Nephron (organoid): ENCODE results near the gene PACSIN2.

Source experiments
- H3K27ac Mint-ChIP-seq, 3 experiments: 2 replicates each; pipeline ENCODE4 v1.8.0; 2020; ENCODE audit warnings: mixed read lengths in 3 of 3, mild to moderate bottlenecking in 2 of 3, moderate library complexity in 1 of 3
- H3K27me3 Mint-ChIP-seq: 2 replicates; pipeline ENCODE4 v1.8.0; 2021; ENCODE audit warnings: low read depth, mild to moderate bottlenecking, moderate library complexity, mixed read lengths
- H3K36me3 Mint-ChIP-seq: 2 replicates; pipeline ENCODE4 v1.8.0; 2020; ENCODE audit warnings: low read depth, mixed read lengths
- H3K4me1 Mint-ChIP-seq: 2 replicates; pipeline ENCODE4 v1.8.0; 2020; ENCODE audit warnings: mixed read lengths
- H3K4me3 Mint-ChIP-seq, 3 experiments: 2 replicates each; pipeline ENCODE4 v1.8.0; 2020; ENCODE audit warnings: mild to moderate bottlenecking in 3 of 3, mixed read lengths in 3 of 3, moderate library complexity in 2 of 3
- H3K9me3 Mint-ChIP-seq: 2 replicates; pipeline ENCODE4 v1.8.0; 2020; ENCODE audit warnings: mixed read lengths
- CTCF ChIP-seq, 3 experiments: fragments of 200-600 bp; sonication (generic); IDR thresholded peaks; one replicate each; pipeline ENCODE4 v1.5.0; 2021; ENCODE audit warnings: antibody characterized with exemption in 3 of 3; ENCODE audit not compliant: unreplicated experiment in 3 of 3

The PACSIN2 gene

GRCh38 chr22:42994917-42995562 lies 19.9 kb downstream of the PACSIN2 start:
- TF ChIP-seq CTCF (IDR thresholded peaks at IDR 0.05; ENCODE audit: unreplicated experiment in 3 of 3) = no peak
- Mint-ChIP-seq H3K27me3 (no peaks in the 10 kb centered on the region), H3K27ac (peak overlapping the region; percentile 92 to 96 (median 95)), H3K4me3 (peak overlapping the region in 2 of 3 experiments; percentile 53 to 55), H3K4me1 (peaks cover 46% of the 10 kb centered on the region), H3K9me3 (peaks cover 6% of the 10 kb centered on the region), H3K36me3 (peaks cover 26% of the 10 kb centered on the region)

DNA sequence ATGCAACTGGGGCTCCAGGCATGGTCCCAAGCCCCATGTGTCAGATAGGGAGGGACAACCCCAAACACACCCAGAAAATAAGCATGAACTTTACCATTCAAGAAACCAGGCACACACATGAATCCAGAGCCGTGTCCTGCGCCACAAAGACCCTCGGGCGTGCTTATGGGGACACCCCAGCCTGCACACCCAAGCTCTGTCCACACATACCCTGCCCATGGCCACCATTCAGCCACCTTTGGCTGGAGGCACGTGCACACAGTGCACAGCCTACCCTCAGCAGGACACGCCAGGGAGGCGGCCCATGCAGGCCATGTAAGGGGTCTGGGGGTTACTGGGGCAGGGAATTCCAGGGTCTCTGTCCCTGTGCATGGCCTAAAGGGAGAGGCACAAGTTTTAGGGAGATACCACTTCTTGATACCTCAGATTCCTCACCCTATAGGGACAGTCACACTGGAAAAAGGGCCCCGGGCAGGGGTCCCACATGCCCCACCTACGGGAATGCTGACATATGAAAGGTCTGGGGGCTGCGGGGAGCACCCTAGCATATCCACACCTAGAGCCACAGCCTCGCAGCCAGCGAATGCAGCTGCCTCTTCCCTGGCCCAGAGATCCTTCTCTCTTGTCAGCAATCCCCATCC lies 20.6 kb downstream of the PACSIN2 start:
- peaks cover 6% of the 10 kb centered on the region for H3K9me3 Mint-ChIP-seq
- H3K27me3 Mint-ChIP-seq = no peaks in the 10 kb centered on the region
- peaks cover 26% of the 10 kb centered on the region for H3K36me3 Mint-ChIP-seq
- no peak for TF ChIP-seq CTCF (IDR thresholded peaks at IDR 0.05; ENCODE audit: unreplicated experiment in 3 of 3)
- H3K4me3 Mint-ChIP-seq = no peak overlapping the region
- H3K4me1 Mint-ChIP-seq = peaks cover 47% of the 10 kb centered on the region
- peak overlapping the region; percentile 92 to 96 (median 95) for H3K27ac Mint-ChIP-seq

DNA sequence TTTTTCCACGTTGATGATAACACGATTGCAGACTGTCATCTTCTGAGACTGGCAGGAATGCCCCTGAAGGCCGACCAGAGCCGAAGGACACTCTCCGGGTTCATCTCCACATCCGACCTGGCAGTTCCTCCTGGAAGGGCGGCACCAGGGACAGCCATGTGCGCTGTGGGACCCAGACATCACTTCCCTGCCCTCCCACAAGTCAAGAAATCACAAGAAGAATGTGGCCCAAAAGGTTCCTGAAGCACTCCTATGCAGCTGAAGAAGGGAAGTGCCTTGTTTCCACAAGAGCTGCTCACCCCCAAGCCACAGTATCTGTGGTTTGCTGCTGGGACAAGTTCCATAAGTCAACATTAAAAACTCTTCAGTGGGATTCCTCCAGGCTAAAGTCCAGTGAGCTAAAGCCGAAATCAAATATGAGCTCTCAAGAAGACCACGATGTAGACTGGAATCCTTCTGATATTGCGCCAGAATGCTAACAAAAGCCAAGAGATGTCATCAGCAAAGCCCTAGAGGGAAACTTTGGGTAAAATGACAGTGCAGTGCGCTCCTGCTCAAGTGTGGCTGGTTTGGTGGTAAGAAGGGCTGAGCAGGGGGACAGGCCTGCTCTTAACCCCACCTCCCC lies 21.2 kb downstream of the PACSIN2 start:
- Mint-ChIP-seq H3K9me3 (peaks cover 3% of the 10 kb centered on the region), H3K36me3 (peaks cover 21% of the 10 kb centered on the region), H3K4me3 (no peak overlapping the region), H3K4me1 (peaks cover 47% of the 10 kb centered on the region), H3K27me3 (no peaks in the 10 kb centered on the region), H3K27ac (peak overlapping the region; percentile 25 to 73 (median 44))
- TF ChIP-seq CTCF (IDR thresholded peaks at IDR 0.05; ENCODE audit: unreplicated experiment in 3 of 3) = no peak

GRCh38 chr22:42992886-42993479 lies 22.0 kb downstream of the PACSIN2 start:
- Mint-ChIP-seq H3K4me1 (peaks cover 48% of the 10 kb centered on the region), H3K27me3 (no peaks in the 10 kb centered on the region), H3K4me3 (no peak overlapping the region), H3K9me3 (no peaks in the 10 kb centered on the region), H3K36me3 (peaks cover 17% of the 10 kb centered on the region), H3K27ac (no peak overlapping the region)
- TF ChIP-seq CTCF (IDR thresholded peaks at IDR 0.05; ENCODE audit: unreplicated experiment in 3 of 3) = no peak

- H3K36me3 Mint-ChIP-seq = peaks cover 17% of the 10 kb centered on the region
- H3K4me3 Mint-ChIP-seq = no peak overlapping the region
- H3K27ac Mint-ChIP-seq = no peak overlapping the region
- H3K27me3 Mint-ChIP-seq = no peaks in the 10 kb centered on the region
- no peaks in the 10 kb centered on the region for H3K9me3 Mint-ChIP-seq
- H3K4me1 Mint-ChIP-seq = peaks cover 46% of the 10 kb centered on the region
- TF ChIP-seq CTCF (IDR thresholded peaks at IDR 0.05; ENCODE audit: unreplicated experiment in 3 of 3) = no peak
Measured at GRCh38 chr22:42992092-42992491, 22.9 kb downstream of the PACSIN2 start.
